ENCODE data around the gene AOPEP. TPM values are rescaled to one million over a fixed set of nuclear protein-coding genes. Genes with fewer than 3 reads are reported as not detected.

AOPEP gene
- total RNA-seq, 2 experiments from 2014 or later = 5.8 to 6.4 TPM

GRCh38 chr9:94721754-94722153, 4.7 kb upstream of the AOPEP start:
- H3K27me3 Mint-ChIP-seq (ENCODE audit: low read depth) = peaks cover 7% of the 10 kb centered on the region
- H3K4me3 Mint-ChIP-seq = no peak overlapping the region
- no peaks in the 10 kb centered on the region for H3K4me1 Mint-ChIP-seq (ENCODE audit: low read depth)
- no peak for DNase-seq
- no peaks in the 10 kb centered on the region for H3K9me3 Mint-ChIP-seq
- no peaks in the 10 kb centered on the region for H3K36me3 Mint-ChIP-seq (ENCODE audit: low read depth)
- CTCF ChIA-PET = no interaction called here
- no peak overlapping the region for H3K27ac Mint-ChIP-seq
- intact Hi-C loops (cut with micrococcal nuclease) = loop anchor here (10.0 kb wide), 2 partner anchors 793 to 1957 kb away; partner anchors contain the start of genes BICD2 and PTCH1

- Mint-ChIP-seq H3K4me3 (no peak overlapping the region), H3K27me3 (ENCODE audit: low read depth) (no peaks in the 10 kb centered on the region), H3K27ac (no peak overlapping the region), H3K9me3 (no peaks in the 10 kb centered on the region), H3K4me1 (ENCODE audit: low read depth) (peaks cover 12% of the 10 kb centered on the region), H3K36me3 (ENCODE audit: low read depth) (no peaks in the 10 kb centered on the region)
- CTCF ChIA-PET = interaction anchor here (0.7 kb wide), 1 partner anchor 55 kb away, joined by 3 read pairs; no protein-coding TSS in a partner anchor
- no peak for DNase-seq
- intact Hi-C loops (cut with micrococcal nuclease) = loop anchor here (5.0 to 10.0 kb wide), 4 partner anchors 592 to 1960 kb away; partner anchors contain the start of genes BICD2, ERCC6L2, FANCC and PTCH1
Measured at GRCh38 chr9:94725293-94725692, 1.2 kb upstream of the AOPEP start.

- intact Hi-C loops (cut with micrococcal nuclease) = loop anchor here (5.0 to 10.0 kb wide), 4 partner anchors 589 to 1964 kb away; partner anchors contain the start of genes BICD2, ERCC6L2, FANCC and PTCH1
- CTCF ChIA-PET = no interaction called here
- no peaks in the 10 kb centered on the region for H3K9me3 Mint-ChIP-seq
- no peak overlapping the region for H3K4me3 Mint-ChIP-seq
- DNase-seq = no peak
- no peaks in the 10 kb centered on the region for H3K27me3 Mint-ChIP-seq (ENCODE audit: low read depth)
- no peak overlapping the region for H3K27ac Mint-ChIP-seq
- no peaks in the 10 kb centered on the region for H3K36me3 Mint-ChIP-seq (ENCODE audit: low read depth)
- peaks cover 12% of the 10 kb centered on the region for H3K4me1 Mint-ChIP-seq (ENCODE audit: low read depth)
Measured at GRCh38 chr9:94728719-94729118, 2.2 kb downstream of the AOPEP start.

- H3K27ac Mint-ChIP-seq = no peak overlapping the region
- peaks cover 12% of the 10 kb centered on the region for H3K4me1 Mint-ChIP-seq (ENCODE audit: low read depth)
- no peak for DNase-seq
- H3K27me3 Mint-ChIP-seq (ENCODE audit: low read depth) = no peaks in the 10 kb centered on the region
- intact Hi-C loops (cut with micrococcal nuclease) = loop anchor here (5.0 to 10.0 kb wide), 4 partner anchors 588 to 1964 kb away; partner anchors contain the start of genes BICD2, ERCC6L2, FANCC and PTCH1
- CTCF ChIA-PET = interaction anchor here (0.6 kb wide), 1 partner anchor 451 kb away, joined by 4 read pairs; no protein-coding TSS in a partner anchor
- no peak overlapping the region for H3K4me3 Mint-ChIP-seq
- no peaks in the 10 kb centered on the region for H3K36me3 Mint-ChIP-seq (ENCODE audit: low read depth)
- no peaks in the 10 kb centered on the region for H3K9me3 Mint-ChIP-seq
Measured at GRCh38 chr9:94729199-94729598, 2.7 kb downstream of the AOPEP start.

DNA sequence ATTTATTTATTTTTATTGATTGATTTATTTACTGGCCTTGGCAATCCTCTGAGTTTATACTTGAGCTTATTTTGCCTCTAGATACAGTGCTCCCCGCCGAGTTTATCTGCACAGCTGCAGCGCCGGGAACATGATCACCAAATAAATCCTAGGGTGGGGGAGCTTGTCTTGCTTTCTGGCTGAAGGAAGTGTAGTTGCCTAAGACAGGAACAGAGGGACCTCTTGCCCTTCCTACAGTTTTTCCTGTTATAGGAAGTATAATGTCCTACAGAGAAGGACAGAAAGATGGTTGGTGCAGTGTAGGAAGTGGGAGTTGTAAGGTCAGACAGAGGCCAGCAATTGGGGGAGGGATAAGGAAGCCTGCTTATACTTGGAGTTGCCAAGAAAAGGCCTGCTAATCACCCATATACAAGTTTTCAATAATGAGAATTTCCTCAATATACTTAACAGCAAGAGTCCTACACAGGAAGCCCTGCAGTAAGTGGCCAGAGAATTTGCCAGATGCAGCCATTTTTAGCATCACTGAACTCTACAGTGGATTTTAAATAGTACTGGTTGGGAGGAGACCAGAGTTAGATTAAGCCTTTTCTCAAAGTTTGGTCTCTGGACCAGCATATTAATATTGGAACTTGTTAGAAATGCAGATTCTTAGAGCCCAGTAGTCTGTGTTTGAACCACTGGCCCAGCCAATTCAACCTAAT, 7.7 kb downstream of the AOPEP start:
- Mint-ChIP-seq H3K27ac (no peak overlapping the region), H3K27me3 (ENCODE audit: low read depth) (no peaks in the 10 kb centered on the region), H3K36me3 (ENCODE audit: low read depth) (peaks cover 4% of the 10 kb centered on the region), H3K4me3 (no peak overlapping the region), H3K4me1 (ENCODE audit: low read depth) (no peaks in the 10 kb centered on the region), H3K9me3 (no peaks in the 10 kb centered on the region)
- CTCF ChIA-PET = interaction anchor here (1.3 kb wide), 1 partner anchor 54 kb away, joined by 3 read pairs; no protein-coding TSS in a partner anchor
- intact Hi-C loops (cut with micrococcal nuclease) = no loop called here
- DNase-seq = no peak

DNA sequence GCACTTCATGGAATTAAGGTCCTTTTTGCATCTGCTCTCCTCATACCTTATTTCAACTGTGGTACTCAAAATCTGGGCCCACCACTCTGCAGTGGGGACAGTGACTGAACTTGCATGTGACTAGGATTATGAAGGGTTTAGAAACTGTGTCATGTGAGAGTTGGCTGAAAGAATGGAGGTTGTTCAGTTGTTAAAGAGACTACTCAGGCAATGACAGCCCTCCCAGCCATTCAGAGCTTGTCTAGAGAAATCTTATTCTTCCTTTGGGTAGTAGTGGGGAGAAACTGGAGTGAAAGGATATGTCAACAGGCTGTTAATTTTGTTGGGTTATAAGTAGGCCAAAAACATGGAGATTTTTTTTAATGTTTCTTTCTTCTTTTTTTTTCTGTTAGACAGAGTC, 10.3 kb downstream of the AOPEP start:
- CTCF ChIA-PET = no interaction called here
- no peak for DNase-seq
- H3K4me1 Mint-ChIP-seq (ENCODE audit: low read depth) = no peaks in the 10 kb centered on the region
- no peak overlapping the region for H3K27ac Mint-ChIP-seq
- no peaks in the 10 kb centered on the region for H3K9me3 Mint-ChIP-seq
- no peak overlapping the region for H3K4me3 Mint-ChIP-seq
- intact Hi-C loops (cut with micrococcal nuclease) = no loop called here
- no peaks in the 10 kb centered on the region for H3K27me3 Mint-ChIP-seq (ENCODE audit: low read depth)
- peaks cover 6% of the 10 kb centered on the region for H3K36me3 Mint-ChIP-seq (ENCODE audit: low read depth)

DNA sequence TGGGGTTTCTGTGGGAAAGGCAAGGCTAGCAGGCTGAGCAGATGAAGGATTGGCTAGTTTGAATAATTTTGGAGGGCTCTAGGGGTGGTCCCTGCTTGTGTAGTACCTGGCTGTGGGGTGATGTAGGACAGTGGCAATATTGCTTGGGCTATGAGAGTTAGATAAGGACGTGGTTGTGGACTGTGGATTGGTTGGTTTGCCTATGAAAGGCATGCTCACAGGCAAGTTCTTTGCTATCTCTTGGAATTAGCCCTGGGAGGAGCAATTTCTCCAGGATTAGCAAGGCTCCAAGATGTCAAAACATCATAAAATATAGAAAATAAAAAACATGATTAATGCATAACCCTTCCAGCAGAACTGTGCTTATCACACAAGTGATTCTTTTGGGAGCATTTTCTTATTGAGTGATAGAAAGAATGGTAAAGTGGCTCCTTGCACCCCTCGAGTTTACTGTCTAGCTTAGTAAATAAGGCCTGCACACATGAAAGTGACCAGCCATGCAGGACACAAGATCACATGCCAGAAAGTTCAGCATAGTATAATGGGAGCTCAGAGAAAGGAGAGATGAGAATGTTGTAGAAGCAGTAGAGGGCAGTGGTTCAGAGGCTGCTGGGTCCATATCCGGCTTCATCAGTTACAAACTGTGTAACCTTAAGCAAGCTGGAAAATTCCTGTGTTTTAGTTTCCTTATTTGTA, 13.8 kb downstream of the AOPEP start:
- H3K4me1 Mint-ChIP-seq (ENCODE audit: low read depth) = no peaks in the 10 kb centered on the region
- CTCF ChIA-PET = no interaction called here

DNA sequence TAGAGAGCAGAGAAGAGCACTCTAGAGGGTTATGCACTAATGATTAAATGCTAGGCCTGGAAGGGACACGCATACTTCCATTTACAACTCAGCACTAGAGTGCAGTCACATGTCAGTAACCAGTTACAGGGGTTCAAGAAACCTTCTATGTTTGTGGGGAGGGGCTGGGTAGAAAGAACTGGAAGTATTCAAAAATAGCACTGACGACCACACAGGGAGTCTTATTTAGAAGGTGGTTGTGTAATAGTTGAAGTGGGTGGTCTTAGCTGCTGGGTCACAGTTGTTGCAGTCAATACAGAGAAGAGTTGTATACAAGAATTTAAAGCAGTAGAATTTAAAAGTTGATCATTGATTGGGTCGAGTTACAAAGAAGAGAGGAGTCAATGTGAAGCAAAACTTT, 15.4 kb downstream of the AOPEP start:
- intact Hi-C loops (cut with micrococcal nuclease) = no loop called here
- Mint-ChIP-seq H3K4me3 (no peak overlapping the region), H3K9me3 (no peaks in the 10 kb centered on the region), H3K4me1 (ENCODE audit: low read depth) (no peaks in the 10 kb centered on the region), H3K27me3 (ENCODE audit: low read depth) (no peaks in the 10 kb centered on the region), H3K36me3 (ENCODE audit: low read depth) (peaks cover 26% of the 10 kb centered on the region), H3K27ac (no peak overlapping the region)
- DNase-seq = no peak
- CTCF ChIA-PET = no interaction called here

More for the DNA sequence above, 13.8 kb downstream of the AOPEP start:
- no peak overlapping the region for H3K4me3 Mint-ChIP-seq
- intact Hi-C loops (cut with micrococcal nuclease) = no loop called here
- no peak overlapping the region for H3K27ac Mint-ChIP-seq
- H3K9me3 Mint-ChIP-seq = no peaks in the 10 kb centered on the region
- H3K36me3 Mint-ChIP-seq (ENCODE audit: low read depth) = peaks cover 21% of the 10 kb centered on the region
- DNase-seq = no peak
- no peaks in the 10 kb centered on the region for H3K27me3 Mint-ChIP-seq (ENCODE audit: low read depth)

DNA sequence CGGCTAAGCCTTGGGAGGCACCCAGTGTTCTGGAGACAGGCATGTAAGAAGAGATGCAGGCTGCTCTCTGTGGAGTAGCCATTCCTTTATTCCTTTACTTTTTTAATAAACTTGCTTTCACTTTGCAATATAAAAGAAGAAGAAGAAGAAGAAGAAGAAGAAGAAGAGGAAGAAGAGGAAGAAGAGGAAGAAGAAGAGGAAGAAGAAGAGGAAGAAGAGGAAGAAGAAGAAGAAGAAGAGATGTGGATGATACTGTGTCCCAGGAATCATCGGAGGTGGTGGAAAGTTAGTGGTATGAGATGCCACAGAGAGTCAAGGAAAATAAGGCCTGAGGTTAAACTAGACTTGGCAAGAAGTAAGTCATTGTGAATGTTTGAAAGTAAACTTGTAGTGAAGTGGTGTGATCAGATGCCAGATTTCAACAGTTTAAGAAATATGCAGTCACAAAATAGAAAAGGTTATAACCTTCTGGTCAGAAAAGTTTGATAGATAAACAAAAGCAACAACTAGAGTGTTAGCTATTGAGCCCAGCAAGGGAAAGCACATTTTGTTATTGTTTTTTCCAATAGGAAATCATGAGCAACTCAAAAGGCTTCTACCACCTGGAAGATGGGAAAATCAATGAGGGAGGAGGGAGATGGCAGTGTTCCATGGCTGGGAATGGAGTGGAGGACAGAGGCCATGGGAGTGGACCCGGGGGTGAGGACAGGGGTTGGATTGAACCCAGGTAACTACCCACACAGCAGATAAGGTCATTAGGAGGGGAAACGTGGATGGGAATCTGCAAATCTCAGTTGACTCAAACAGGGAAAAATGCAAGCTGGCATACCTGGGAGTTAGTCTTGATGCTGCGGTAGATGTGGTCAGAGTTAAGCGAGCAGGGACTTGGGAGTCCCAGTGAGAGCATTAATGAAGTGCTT, 16.8 kb downstream of the AOPEP start:
- no peak overlapping the region for H3K4me3 Mint-ChIP-seq
- H3K27ac Mint-ChIP-seq = no peak overlapping the region
- CTCF ChIA-PET = no interaction called here
- H3K27me3 Mint-ChIP-seq (ENCODE audit: low read depth) = no peaks in the 10 kb centered on the region
- DNase-seq = no peak
- intact Hi-C loops (cut with micrococcal nuclease) = no loop called here
- H3K9me3 Mint-ChIP-seq = peaks cover 5% of the 10 kb centered on the region
- peaks cover 31% of the 10 kb centered on the region for H3K36me3 Mint-ChIP-seq (ENCODE audit: low read depth)
- H3K4me1 Mint-ChIP-seq (ENCODE audit: low read depth) = no peaks in the 10 kb centered on the region

GRCh38 chr9:94745806-94746540, 19.5 kb downstream of the AOPEP start:
- CTCF ChIA-PET = no interaction called here

GRCh38 chr9:94746541-94747370, 20.3 kb downstream of the AOPEP start:
- H3K27ac Mint-ChIP-seq = no peak overlapping the region
- CTCF ChIA-PET = no interaction called here
- H3K27me3 Mint-ChIP-seq (ENCODE audit: low read depth) = no peaks in the 10 kb centered on the region
- no peak overlapping the region for H3K4me3 Mint-ChIP-seq
- H3K36me3 Mint-ChIP-seq (ENCODE audit: low read depth) = peaks cover 47% of the 10 kb centered on the region
- intact Hi-C loops (cut with micrococcal nuclease) = no loop called here
- peaks cover 20% of the 10 kb centered on the region for H3K9me3 Mint-ChIP-seq
- no peak for DNase-seq
- H3K4me1 Mint-ChIP-seq (ENCODE audit: low read depth) = no peaks in the 10 kb centered on the region

More at GRCh38 chr9:94745806-94746540, 19.5 kb downstream of the AOPEP start:
- Mint-ChIP-seq H3K27me3 (ENCODE audit: low read depth) (no peaks in the 10 kb centered on the region), H3K4me3 (no peak overlapping the region), H3K9me3 (peaks cover 20% of the 10 kb centered on the region), H3K27ac (no peak overlapping the region), H3K36me3 (ENCODE audit: low read depth) (peaks cover 45% of the 10 kb centered on the region), H3K4me1 (ENCODE audit: low read depth) (no peaks in the 10 kb centered on the region)
- DNase-seq = no peak
- intact Hi-C loops (cut with micrococcal nuclease) = no loop called here

Measured in activated naive CD4-positive, alpha-beta T cell treated with anti-CD3 and anti-CD28 coated beads for 36 hours (primary cell).